NB4 (cell line): Measurements from ENCODE around the gene TUBGCP2.

Experiments
- DNase-seq: peaks from one replicate; pipeline ENCODE4 v3.0.0; 2010; ENCODE audit warnings: low read depth
- H3K4me3 ChIP-seq: one replicate; pipeline ENCODE4 v1.5.1; 2011; ENCODE audit warnings: mild to moderate bottlenecking, low read depth, low read length, moderate library complexity
- CTCF ChIP-seq: IDR thresholded peaks from one replicate; pipeline ENCODE4 v1.5.1; 2012; ENCODE audit warnings: low read depth, low read length
- MYC ChIP-seq: IDR thresholded peaks from 2 replicates; pipeline ENCODE4 v1.6.1; 2011; ENCODE audit warnings: low read depth, low read length
- POLR2A ChIP-seq: IDR thresholded peaks from 2 replicates; pipeline ENCODE4 v1.6.1; 2011; ENCODE audit warnings: mild to moderate bottlenecking; ENCODE audit not compliant: insufficient read length; ENCODE audit errors: extremely low read depth
- TF ChIP-seq, protein P1 (sequence below): IDR thresholded peaks from 2 replicates; pipeline ENCODE4 v1.6.1; 2011; ENCODE audit warnings: low read depth, low read length

Gene TUBGCP2

DNA sequence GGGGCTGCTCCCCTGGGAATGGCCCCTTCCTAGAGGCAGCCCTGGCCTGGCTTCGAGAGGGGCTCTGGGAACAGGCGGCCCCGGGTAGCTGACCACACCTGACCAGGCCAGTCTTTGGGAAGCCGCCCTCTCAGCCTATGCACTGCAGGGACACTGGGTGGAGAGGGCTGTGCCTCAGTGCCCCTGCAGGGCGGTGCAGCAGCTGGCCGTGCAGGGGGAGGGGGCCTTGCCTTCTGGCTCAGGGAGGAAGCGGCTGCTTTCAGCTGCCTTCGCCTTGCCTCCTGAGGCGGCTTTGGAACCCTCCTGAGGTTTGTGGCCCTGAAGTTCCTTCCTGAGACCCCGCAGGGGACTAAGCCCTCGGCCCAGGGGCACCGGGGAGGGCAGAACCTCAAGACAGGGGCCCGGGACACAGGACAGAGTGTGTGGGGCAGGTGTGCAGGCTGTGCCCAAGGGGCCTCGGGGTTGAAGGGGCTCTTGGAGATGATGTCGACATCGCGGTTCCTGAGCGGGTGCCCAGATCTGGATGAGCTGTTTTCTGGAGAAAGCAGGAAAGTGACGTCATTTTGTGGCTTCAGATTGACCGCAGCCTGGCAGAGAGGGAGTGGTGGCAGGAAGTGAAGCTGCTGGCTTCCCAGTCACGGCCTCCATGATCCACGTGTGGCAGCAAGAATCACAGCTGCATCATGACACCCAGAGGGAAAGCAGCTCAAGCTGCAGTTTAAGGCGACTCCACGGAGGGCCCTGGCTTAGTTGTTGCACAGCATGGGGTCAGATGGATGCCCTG, 49.7 kb downstream of the TUBGCP2 start:
- H3K4me3 ChIP-seq = no peak overlapping the region
- peak; percentile 100 for DNase-seq
- TF ChIP-seq CTCF (no peak), POLR2A (peak; percentile 11), MYC (peak; percentile 97)
- TF ChIP-seq, protein P1, sequence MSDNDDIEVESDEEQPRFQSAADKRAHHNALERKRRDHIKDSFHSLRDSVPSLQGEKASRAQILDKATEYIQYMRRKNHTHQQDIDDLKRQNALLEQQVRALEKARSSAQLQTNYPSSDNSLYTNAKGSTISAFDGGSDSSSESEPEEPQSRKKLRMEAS = peak; percentile 97

GRCh38 chr10:133258066-133258817, 50.4 kb downstream of the TUBGCP2 start:
- no peak overlapping the region for H3K4me3 ChIP-seq
- TF ChIP-seq, protein P1 = no peak
- TF ChIP-seq POLR2A (no peak), CTCF (no peak), MYC (no peak)
- peak; percentile 60 for DNase-seq

DNA sequence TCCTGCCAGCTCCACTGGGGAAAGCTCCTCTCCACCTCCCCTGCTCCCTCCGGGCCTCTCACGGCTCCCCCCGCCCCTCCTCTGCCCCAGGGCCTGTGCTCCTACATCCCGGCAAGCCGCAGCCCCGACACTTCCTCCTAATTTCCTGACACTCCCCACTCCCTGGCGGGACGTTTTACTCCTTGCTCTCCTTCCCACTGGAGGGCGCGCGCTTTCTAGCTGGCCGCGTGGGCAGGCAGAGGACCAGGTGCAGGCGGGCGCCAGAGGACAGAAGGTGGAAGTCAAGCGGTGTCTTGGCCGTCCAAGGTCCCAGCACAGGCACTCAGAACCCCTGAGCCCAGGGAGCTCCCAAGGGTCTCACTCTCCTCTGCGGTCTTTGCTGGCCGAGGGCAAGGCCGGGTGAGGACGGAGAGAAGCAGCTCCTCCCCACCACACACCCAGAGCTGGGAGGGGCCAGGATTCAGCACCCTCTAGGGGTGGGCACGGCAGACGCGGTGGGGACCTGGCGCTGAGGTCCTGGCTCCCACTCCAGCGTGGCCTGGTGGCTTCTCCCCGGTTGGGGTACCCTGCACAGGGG, 51.1 kb downstream of the TUBGCP2 start:
- DNase-seq = peak; percentile 88
- TF ChIP-seq POLR2A (no peak), MYC (peak; percentile 71), CTCF (peak; percentile 27)
- TF ChIP-seq, protein P1 = peak; percentile 60; the same call in 1 of the 2 replicates
- no peak overlapping the region for H3K4me3 ChIP-seq

DNA sequence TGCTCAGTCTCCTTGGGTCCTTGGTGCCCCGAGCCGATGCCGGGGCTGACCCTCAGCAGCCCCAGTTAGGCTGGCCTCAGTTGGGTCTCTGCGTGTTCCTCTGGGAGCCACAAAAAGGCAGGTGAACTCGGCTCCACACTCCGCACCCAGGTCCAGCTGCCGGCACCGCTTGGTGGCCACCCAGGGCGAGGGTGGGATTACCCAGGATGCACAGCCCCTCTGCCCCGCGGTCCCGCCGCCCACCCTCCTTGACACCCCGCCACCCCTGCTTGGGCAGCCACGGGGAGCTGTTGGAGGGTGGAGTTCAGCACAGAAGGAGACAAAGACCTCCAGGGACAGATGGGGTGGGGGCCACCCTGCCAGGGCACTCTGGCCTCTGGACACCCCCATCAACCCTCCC, 53.3 kb downstream of the TUBGCP2 start:
- no peak overlapping the region for H3K4me3 ChIP-seq
- TF ChIP-seq CTCF (no peak), POLR2A (no peak), MYC (no peak)
- TF ChIP-seq, protein P1 = no peak
- no peak for DNase-seq

DNA sequence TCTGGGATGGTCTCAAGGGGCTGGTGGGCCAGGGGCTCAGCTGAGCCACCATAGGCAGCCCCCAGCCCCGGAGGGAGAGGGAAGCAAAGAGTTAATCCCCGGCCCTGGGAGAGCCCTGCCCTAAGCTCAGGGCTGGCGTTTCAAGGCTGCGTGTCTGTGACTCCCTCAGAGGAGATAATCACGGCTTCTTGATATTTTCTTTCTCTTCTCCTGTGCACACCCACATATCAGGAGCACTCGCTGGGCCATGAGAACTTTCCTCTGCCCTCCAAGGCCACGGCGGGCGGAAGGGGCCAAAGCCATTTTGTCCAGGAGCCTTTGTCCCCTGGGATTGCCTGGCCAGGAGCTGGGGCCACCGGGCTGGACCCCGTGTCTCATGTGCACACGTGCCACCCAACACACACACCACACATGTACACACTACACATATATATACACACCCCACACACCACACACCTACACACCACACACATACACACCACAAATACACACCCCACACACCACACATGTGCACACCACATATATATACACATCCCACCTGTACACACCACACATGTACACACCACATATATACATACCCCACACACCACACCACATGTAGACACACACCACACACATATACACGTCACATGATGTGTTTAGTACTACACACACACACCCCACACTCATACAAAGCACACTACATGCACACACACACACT, 54.1 kb downstream of the TUBGCP2 start:
- no peak for DNase-seq
- TF ChIP-seq CTCF (no peak), MYC (no peak), POLR2A (no peak)
- TF ChIP-seq, protein P1 = no peak
- H3K4me3 ChIP-seq = no peak overlapping the region
